ENCODE data around the gene ANAPC15. TPM values are rescaled to one million over a fixed set of nuclear protein-coding genes. Genes with fewer than 3 reads are reported as not detected.
"Not testable (repeated sequence)": the region's sequence is repeated elsewhere in the genome, so short reads cannot be mapped to it uniquely, and the experiment has no call there.

ANAPC15 gene
- total RNA-seq (2014; rRNA removed; shearing (Covaris generic)) = 30.9 and 37.6 TPM in 2 replicates
- polyA plus RNA-seq (2014; cell fraction: nucleus; rRNA removed) = 22.5 and 28.5 TPM in 2 replicates

DNA sequence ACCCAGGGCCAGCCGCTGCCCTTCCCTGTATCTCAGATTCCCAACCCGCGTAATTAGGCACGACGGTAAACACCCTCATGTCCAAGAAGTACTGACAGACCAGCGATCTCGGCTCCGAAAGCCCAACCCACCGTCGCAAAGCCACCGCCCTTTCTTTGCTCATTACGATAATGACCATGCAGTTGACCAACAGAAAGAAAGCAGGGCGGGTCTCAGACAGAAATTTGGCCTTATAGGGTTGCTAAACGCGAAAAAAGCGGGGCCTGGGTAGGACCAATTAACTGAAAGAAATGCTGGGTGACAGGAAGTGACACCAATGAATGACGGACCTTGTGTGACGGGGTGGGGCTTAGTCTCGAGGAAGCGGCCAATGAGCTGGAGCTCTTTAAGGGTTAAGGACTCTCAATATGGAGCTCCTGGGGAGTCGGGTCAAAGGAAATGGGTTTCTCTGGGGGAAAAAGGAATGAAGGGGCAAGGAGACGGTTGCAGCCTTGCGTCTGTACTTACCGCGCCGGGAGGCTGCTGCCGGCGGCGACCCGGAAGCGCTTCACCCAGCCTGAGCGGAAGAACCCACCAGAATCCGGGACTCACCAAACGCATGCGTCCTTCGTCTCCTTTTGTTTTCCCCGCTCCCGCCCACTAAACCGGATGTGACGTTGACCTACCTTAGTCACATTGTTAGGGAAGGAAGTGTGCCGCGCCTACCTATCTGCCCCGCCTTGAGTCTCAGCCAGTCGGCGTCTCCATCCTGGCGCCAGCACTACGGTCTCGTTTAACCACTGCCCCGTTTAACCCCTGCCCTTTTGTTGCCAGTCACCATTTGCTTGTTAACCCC lies at the start of gene ANAPC15:
Gene ANAPC15 (minus strand): TSS at position 553 of the 835 bp plus-strand sequence. CDS start 1,419 bp downstream, outside the sequence.
- DNase-seq (ENCODE audit: extremely low read depth, low read depth) = peak; percentile 98

DNA sequence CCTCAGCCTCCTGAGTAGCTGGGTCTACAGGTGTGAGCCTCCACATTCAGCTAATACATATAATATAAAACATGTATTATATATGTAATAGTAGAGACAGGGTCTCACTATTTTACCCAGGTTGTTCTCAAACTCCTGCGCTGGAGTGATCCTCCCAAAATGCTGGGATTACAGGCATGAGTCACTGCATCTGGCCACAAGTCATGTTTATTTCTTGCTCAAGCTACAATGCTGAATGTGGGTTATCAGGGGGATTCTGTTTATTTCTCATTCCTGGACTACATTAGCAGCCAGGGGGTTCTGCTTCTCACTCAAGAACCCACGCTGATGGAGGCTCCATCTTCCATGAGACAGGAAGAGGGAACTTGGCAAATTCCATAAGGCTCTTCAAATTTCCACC lies 47.8 kb upstream of the ANAPC15 start:
- no peak for DNase-seq (ENCODE audit: extremely low read depth, low read depth)

DNA sequence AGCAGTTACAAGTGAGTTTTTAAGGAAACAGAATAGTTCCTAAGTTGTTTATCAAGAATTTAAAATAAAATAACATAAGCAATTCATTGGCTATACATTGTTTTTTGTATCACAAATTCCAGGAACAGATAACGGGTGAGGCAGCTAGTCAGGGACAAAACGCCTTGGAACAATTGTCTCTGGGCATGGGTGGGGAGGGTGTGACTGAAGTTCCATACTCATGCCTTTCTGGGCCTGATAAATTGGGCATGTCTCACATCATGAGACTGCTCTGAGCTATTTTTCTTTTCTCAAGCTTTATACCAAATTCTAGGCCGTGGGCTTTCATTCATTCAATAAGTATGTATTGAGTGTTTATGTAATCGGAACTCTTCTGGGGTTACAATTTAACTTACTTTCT lies 44.6 kb upstream of the ANAPC15 start:
- no peak for DNase-seq (ENCODE audit: extremely low read depth, low read depth)

DNA sequence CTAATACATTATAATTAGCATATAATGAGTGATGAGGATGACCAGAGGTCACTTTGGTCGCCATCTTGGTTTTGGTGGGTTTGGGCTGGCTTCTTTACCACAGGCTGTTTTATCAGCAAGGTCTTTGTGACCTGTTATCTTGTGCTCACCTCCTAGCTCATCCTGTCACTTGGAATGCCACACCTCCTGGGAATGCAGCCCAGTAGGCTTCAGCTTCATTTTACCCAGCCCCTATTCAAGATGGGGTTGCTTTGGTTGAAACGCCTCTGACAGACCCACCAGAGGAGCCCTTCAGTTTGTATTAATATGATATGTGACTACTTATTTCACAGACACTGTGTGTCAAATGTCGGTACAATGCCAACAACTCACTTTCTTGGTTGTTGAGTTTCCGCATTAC lies 43.3 kb upstream of the ANAPC15 start:
- DNase-seq (ENCODE audit: extremely low read depth, low read depth) = no peak

- DNase-seq (ENCODE audit: extremely low read depth, low read depth) = no peak
These were observed 42.3 kb upstream of the ANAPC15 start for GRCh38 chr11:72154816-72155215.

DNA sequence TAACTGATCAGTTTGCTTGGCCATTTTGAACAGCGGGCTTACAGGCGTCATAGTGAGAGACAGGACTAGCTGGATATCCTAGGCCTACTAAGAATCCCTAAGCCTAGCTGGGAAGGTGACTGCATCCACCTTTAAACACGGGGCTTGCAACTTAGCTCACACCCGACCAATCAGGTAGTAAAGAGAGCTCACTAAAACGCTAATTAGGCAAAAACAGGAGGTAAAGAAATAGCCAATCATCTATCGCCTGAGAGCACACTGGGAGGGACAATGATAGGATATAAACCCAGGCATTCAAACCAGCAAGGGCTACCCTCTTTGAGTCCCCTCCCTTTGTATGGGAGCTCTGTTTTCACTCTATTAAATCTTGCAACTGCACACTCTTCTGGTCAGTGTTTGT lies 41.4 kb upstream of the ANAPC15 start:
- not testable (repeated sequence) for DNase-seq (ENCODE audit: extremely low read depth, low read depth)

DNA sequence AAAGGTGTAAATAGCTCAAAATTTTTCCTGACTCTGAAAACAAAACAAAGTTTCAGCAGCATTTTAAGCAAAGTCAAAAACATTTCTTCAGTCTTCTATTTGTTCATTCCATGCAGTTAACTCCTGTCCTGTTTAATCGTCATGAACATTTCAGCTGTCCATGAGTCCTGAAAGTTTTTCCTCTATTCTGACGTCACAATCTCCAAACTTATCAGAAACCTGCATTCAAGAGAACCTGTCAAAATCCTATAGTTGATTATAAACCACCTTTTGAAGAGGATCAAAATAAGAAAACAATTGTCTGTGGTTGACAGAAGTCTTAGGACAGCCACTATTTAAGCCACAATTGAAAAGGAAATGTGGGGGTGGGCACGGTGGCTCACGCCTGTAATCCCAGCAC lies 38.4 kb upstream of the ANAPC15 start:
- no peak for DNase-seq (ENCODE audit: extremely low read depth, low read depth)

GRCh38 chr11:72146625-72147024 lies 34.1 kb upstream of the ANAPC15 start:
- no peak for DNase-seq (ENCODE audit: extremely low read depth, low read depth)

GRCh38 chr11:72144807-72145565 lies 32.5 kb upstream of the ANAPC15 start:
- DNase-seq (ENCODE audit: extremely low read depth, low read depth) = no peak

GRCh38 chr11:72142543-72142942 lies 30.0 kb upstream of the ANAPC15 start:
- DNase-seq (ENCODE audit: extremely low read depth, low read depth) = not testable (repeated sequence)

DNA sequence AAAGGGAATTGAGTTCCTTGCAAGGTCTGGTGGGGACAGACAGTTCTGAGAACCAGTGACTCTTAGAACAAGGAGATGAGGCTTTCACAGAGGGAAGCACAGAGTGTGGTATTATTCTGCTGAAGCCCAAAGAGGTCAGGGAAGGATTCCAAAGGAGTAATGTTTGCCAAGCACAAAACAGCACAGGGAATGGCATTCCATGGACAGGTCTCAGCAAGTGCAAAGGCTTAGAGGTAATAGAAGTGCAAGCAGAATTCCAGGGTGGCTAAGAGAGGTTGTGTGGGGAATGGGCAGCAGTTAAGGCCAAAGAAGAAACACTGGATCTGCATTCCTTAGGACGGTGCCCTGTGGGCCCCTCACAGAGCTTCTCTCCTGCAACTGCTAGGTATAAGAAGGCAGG lies 29.6 kb upstream of the ANAPC15 start:
- DNase-seq (ENCODE audit: extremely low read depth, low read depth) = not testable (repeated sequence)

DNA sequence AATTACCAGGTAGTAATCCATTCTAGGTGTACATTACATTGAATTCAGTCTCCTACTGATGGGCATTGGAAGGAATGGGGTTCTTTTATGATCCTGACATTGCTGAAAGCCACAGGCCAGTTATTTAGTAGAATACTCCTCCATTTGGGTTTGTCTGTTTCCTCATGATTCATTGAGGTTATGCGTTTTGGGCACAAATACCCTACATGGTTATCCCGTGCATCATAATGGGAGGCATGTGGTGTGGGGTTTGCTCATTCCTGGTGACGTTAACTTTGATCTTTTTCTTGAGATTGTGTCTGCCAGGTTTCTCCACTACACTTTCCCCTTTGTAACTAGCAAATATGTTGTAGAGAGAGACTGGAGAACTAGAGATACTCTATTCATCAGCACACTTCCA lies 28.6 kb upstream of the ANAPC15 start:
- no peak for DNase-seq (ENCODE audit: extremely low read depth, low read depth)

DNA sequence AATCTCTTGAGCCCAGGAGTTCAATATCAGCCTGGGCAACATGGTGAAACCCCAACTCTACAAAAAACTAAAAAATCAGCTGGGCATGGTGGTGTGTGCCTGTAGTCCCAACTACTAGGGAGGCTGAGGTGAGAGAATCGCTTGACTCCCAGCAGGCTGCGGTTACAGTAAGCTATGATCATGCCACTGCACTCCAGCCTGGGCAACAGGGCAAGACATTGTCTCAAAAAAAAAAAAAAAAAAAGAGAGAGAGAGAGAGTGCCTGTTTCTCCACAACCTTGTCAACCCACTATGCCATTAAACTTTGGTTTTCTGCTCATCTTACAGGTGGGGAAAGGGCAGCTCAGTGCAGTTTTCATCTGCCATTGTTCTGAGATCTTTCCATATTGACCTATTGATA lies 28.2 kb upstream of the ANAPC15 start:
- no peak for DNase-seq (ENCODE audit: extremely low read depth, low read depth)

GRCh38 chr11:72139500-72139899 lies 27.0 kb upstream of the ANAPC15 start:
- DNase-seq (ENCODE audit: extremely low read depth, low read depth) = no peak

- no peak for DNase-seq (ENCODE audit: extremely low read depth, low read depth)
These were observed 26.4 kb upstream of the ANAPC15 start for GRCh38 chr11:72138821-72139390.

DNA sequence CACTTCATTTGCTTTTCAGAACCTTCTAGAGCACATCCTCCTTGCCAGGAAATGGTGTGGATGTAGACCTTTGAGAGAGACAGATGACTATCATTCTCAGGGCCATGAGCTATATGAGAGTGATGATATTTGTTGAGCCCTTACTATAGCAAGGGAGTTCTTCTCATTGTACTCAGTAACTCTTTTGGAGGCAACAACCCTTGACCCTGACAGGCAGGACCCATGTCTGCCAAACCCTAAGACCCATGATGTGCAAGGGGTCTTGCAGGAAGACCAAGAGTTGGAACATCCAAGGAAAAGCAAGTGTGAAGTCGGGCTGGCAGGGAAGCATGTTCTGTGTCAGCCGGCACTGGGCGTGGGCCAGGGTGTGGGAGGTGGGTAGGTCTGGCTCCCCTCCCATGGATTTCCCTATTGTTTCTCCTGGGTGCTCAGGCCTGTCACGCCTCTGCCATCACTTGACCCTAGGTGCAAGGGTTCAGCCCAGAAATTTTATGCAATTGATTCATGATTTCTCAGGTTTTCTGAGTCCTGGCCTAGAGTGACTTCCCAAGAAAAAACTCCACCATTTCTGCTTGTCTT lies 24.3 kb upstream of the ANAPC15 start:
- DNase-seq (ENCODE audit: extremely low read depth, low read depth) = no peak

DNA sequence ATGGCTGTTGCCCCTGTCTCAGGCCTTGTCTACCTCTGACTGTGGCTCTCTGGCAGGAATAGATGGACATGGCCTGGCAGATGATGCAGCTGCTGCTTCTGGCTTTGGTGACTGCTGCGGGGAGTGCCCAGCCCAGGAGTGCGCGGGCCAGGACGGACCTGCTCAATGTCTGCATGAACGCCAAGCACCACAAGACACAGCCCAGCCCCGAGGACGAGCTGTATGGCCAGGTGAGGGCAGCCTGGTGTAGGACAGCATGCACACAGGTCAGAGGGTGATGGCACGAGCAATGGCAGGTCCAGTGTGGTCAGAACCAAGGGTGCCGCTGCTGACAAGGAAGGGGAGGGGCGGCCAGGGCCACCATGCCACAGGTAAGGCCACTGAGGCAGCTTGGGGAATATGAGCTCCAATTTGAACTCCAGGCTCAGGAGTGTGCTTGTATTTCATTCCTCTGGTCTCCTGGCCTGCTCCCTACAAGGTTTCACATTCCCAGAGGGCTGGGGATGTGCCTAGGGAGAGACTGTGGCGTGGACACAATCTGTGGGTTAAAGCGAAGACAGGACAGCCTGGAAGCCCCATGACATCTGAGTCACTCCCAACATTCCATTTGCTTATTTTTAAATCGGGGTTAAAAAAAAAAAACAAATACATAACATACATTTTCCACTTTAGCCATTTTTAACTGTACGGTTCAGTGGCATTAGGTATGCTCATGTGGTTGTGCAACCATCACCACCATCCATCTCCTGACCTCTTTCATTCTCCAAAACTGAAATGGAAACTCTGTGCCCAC lies 23.6 kb upstream of the ANAPC15 start:
- no peak for DNase-seq (ENCODE audit: extremely low read depth, low read depth)

DNA sequence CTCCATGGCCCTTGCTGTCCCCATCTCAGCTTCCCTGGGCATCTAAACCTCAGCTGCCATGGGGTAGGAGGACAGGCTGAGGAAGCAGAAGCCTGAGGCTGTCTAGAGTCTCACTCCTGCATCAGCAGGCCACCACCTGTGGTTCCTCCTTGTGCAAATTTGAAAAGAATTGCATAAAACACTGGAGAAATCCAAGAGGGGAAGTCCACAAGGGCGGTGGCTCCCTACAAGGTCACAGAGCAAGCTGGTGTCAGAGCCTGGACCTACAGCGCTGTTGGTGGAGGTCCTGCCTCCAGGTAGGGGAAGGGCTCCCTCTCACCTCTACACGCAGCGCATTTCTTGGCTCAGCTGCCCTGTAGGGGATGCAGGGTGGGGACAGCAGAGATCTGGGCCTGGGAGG lies 23.0 kb upstream of the ANAPC15 start, which contains the start of gene FOLR3:
Gene FOLR3 (plus strand): TSS at position 253 of the 400 bp plus-strand sequence. CDS start 228 bp downstream, outside the sequence.
- not testable (repeated sequence) for DNase-seq (ENCODE audit: extremely low read depth, low read depth)

GRCh38 chr11:72132646-72133045 lies 20.2 kb upstream of the ANAPC15 start:
- DNase-seq (ENCODE audit: extremely low read depth, low read depth) = no peak

DNA sequence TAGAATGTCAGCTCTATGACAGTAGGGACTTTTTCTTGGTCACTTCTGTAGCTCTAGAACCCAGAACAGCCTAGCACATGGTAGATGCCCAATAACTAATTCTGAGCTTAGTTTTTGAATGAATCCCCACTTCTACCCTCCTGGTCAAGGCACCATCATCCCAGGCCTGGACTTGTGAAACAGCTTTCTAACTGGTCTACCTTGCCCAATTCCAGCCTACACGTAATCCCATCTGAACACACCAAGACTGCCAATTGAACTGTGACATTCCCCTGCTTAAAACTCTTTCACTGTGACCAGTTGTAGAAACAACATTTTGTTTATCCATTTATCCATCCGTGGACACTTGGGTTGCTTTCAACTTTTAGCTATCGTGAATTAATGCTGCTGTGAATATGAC lies 16.9 kb upstream of the ANAPC15 start:
- no peak for DNase-seq (ENCODE audit: extremely low read depth, low read depth)
